GM21786 (cell line): Measurements from ENCODE around the gene SLC17A7.
"Not testable (repeated sequence)": the region's sequence is repeated elsewhere in the genome, so short reads cannot be mapped to it uniquely, and the experiment has no call there.

Source experiments
- ATAC-seq: cut with Tn5 transposase; IDR thresholded peaks from one replicate; pipeline ENCODE4 v1.9.1; 2021; ENCODE audit not compliant: unreplicated experiment

SLC17A7 gene

DNA sequence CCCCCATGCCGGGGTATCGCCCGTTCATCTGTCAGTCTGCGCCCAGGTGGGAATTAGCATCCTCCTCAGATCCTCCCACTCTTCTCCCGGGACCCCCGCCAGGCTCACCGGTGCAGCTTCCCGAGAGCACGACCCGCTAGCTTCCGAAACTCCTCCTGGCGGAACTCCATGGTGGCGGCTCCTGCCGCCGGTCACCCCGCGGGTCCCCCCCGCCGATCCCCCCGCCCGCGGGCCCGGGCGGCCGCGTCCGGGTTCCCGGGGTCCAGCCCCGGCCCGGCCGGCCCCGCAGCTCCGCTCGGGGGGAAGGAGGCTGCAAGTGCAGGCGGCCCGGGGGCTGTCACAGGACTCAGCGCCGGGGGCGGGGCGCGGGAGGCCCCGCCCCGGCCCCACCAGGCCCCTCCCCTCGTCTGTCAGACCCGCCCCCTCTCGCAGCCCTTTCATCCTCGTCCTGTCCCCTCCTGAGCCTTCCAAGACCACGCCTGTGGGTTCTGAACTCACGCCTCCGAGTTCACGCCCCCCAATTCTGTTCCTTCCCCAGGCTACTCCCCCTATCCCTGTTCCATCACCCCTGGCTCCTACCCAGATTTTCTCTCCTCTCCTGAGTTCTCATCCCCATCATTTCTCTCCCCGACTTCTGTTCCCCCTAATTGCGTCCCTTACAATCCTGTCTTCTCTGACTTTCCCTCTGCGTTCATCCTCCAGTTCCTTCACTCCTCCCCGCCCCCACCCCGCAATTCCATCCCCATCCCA lies at the start of gene SLC17A7:
SLC17A7 (minus strand) TSS at position 318 of the 750 bp plus-strand sequence; CDS start at position 170, 148 bp downstream.
- no peak for ATAC-seq

DNA sequence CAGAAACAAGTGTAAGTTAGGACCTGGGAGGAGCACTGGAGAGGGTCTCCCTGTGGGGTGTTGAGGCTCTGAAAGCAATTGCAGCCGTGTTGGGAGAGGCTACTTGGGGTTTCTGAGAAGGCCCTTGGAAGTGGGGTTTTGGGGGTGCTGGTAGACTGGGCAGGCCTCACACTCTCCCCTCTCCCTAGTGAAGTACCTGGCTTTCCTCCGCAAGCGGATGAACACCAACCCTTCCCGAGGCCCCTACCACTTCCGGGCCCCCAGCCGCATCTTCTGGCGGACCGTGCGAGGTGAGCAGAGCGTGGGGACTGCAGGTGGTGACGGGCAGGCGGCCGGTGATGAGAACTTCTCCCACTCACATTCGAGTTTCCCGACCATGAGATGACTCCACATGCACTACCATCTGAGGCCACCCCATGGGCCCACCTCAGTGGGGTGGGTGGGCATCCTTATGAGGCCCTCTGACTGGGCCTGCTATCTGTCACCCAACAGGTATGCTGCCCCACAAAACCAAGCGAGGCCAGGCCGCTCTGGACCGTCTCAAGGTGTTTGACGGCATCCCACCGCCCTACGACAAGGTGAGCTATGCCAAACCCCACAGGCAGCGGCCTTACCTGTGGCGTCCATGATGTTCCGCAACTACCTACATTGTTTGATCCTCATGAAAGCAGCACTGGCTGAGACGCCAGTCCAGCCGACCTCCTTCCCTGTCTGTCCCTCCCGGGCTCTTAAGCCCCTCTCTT lies 49.1 kb upstream of the SLC17A7 start:
- no peak for ATAC-seq

GRCh38 chr19:49489601-49490167 lies 48.4 kb upstream of the SLC17A7 start:
- no peak for ATAC-seq

- ATAC-seq: no peak
These were observed 47.7 kb upstream of the SLC17A7 start for GRCh38 chr19:49488863-49489537.

GRCh38 chr19:49488046-49488862 lies 46.9 kb upstream of the SLC17A7 start:
- no peak for ATAC-seq

- peak; percentile 95 for ATAC-seq
These were observed 46.1 kb upstream of the SLC17A7 start, which contains the start of gene RPL13A for GRCh38 chr19:49487277-49488045. Gene RPL13A (plus strand): TSS chr19:49487608. CDS start chr19:49487630, 22 bp downstream.

DNA sequence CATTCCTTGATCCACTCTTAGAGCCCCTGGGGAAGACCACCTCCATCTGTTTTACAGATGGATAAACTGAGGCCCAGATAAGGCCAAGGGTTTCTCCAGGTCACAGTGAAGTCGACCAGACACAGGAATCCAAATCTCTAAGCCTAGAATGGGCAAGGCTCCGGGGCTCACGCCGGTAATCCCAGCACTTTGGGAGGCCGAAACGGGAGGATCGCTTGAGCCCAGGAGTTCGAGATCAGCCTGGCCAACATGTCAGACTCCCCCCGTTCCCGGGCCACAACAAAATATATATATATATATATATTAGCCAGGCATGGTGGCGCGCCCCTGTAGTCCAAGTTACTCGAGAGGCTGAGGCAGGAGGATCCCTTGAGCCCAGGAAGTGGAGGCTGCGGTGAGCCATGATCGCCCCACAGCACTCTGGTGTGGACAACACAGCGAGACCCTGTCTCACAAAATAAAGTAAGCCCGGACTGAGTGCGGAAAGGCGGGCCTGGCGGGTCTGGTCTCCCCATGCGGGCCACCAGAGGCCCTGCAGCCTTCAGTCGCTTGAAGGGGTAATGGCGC lies 45.5 kb upstream of the SLC17A7 start:
- no peak for ATAC-seq

DNA sequence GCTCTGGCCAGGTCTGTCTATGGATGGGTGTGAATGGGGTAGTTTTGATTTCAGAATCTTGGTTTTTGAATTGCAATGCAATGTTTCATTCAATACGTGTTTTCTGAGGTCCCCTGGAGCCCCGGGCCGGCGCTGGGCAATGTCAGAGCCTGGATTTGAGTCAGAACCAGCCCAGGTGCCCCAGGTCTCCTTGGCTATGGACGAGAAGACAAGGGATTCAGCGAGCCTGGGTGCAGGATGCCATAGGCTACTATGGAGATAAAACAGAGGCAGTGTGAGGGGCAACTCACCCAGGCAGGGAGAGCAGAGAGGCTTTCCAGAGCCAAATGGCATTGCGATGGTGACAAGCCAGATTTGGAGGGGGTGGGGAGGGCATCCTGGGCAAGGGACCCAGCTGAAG lies 44.9 kb upstream of the SLC17A7 start:
- no peak for ATAC-seq

- ATAC-seq: no peak
These were observed 39.8 kb upstream of the SLC17A7 start for GRCh38 chr19:49481020-49481683.

GRCh38 chr19:49479975-49480628 lies 38.8 kb upstream of the SLC17A7 start:
- ATAC-seq: no peak

- no peak for ATAC-seq
These were observed 34.9 kb upstream of the SLC17A7 start for GRCh38 chr19:49475995-49476880.

GRCh38 chr19:49475191-49475917 lies 34.0 kb upstream of the SLC17A7 start:
- ATAC-seq: no peak

GRCh38 chr19:49474542-49474924 lies 33.2 kb upstream of the SLC17A7 start:
- no peak for ATAC-seq

GRCh38 chr19:49473868-49474541 lies 32.7 kb upstream of the SLC17A7 start, which contains the start of gene FLT3LG:
Gene FLT3LG (plus strand): TSS chr19:49474215. CDS start chr19:49474640, 425 bp downstream.
- peak; percentile 49 for ATAC-seq

DNA sequence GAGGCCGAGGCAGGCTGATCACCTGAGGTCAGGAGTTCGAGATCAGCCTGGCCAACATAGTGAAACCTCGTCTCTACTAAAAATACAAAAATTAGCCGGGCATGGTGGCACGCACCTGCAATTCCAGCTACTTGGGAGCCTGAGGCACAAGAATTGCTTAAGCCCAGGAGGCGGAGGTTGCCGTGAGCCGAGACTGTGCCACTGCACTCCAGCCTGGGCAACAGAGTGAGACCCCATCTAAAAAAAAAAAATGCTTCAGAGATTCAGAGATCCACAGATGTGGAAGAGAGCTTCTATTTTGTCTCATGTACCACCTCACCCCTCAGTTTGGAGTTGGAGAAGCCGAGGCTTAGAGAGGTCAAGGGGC lies 32.2 kb upstream of the SLC17A7 start:
- not testable (repeated sequence) for ATAC-seq

DNA sequence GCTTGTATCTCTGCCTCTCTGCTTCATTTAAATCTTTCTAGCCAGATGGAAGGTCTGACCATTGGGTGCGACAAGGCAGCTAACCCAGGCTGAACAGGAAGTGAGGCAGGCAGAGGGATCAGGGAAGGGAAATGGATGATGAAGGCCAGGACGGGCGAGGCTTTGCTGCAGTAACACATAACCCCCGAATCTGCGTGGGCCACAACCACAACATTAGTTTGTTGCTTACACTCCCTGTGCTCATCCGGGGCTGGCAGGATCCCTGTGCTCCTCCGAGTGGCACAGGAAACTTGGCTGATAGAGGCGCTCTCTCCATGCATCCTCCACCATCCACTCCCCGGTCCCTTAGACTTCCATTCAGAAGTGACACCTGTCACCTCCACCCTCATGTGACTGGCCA lies 31.6 kb upstream of the SLC17A7 start:
- no peak for ATAC-seq
